GM12878 (cell line): ENCODE measurements around the gene CDK17. TPM values are rescaled to one million over a fixed set of nuclear protein-coding genes. Genes with fewer than 3 reads are reported as not detected.
A peak's percentile ranks its signal among the peaks of the same experiment; 100 is the strongest.

ENCODE experiments used
- CBX3 ChIP-seq: fragments of 200-600 bp; sonication (generic); IDR thresholded peaks from 2 replicates; pipeline ENCODE4 v1.6.1; 2016; ENCODE audit warnings: low read depth, borderline replicate concordance
- CHD2 ChIP-seq: IDR thresholded peaks from 2 replicates; pipeline ENCODE4 v1.6.1; 2011; ENCODE audit warnings: low read depth, low read length, improper control_type of control experiment, borderline replicate concordance
- CREM ChIP-seq: IDR thresholded peaks from 2 replicates; pipeline ENCODE4 v1.6.1; 2014; ENCODE audit warnings: antibody characterized with exemption, low read depth
- E4F1 ChIP-seq: fragments of 450-650 bp; IDR thresholded peaks from 2 replicates; pipeline ENCODE4 v1.6.1; 2018; ENCODE audit warnings: borderline replicate concordance, mild to moderate bottlenecking; ENCODE audit not compliant: partially characterized antibody
- EP300 ChIP-seq, 2 experiments: fragments of 150-350 bp in 1 of 2; IDR thresholded peaks; 2 replicates each; pipeline ENCODE4 v1.6.1; 2011 to 2012; ENCODE audit warnings: low read depth in 2 of 2, low read length in 2 of 2, borderline replicate concordance in 1 of 2, improper control_type of control experiment in 1 of 2, inconsistent platforms in 1 of 2; ENCODE audit not compliant: control insufficient read depth in 1 of 2
- IKZF2 ChIP-seq, 2 experiments: fragments of 450-650 bp; IDR thresholded peaks; 2 replicates each; pipeline ENCODE4 v1.6.1; 2017; ENCODE audit warnings: mild to moderate bottlenecking in 2 of 2, moderate library complexity in 2 of 2
- JUNB ChIP-seq: IDR thresholded peaks from 2 replicates; pipeline ENCODE4 v1.6.1; 2016; ENCODE audit warnings: antibody characterized with exemption, mild to moderate bottlenecking
- KLF5 ChIP-seq: fragments of 450-650 bp; IDR thresholded peaks from 2 replicates; pipeline ENCODE4 v1.6.1; 2014; ENCODE audit warnings: mild to moderate bottlenecking; ENCODE audit not compliant: partially characterized antibody
- LARP7 ChIP-seq: fragments of 450-650 bp; IDR thresholded peaks from 2 replicates; pipeline ENCODE4 v1.6.1; 2017; ENCODE audit warnings: mild to moderate bottlenecking
- MEF2A ChIP-seq: IDR thresholded peaks from 2 replicates; pipeline ENCODE4 v1.6.1; 2011; ENCODE audit warnings: low read depth, mild to moderate bottlenecking, low read length, moderate library complexity; ENCODE audit not compliant: insufficient read depth
- MEF2B ChIP-seq: fragments of 450-650 bp; IDR thresholded peaks from 2 replicates; pipeline ENCODE4 v1.6.1; 2018; ENCODE audit warnings: mild to moderate bottlenecking, moderate library complexity; ENCODE audit not compliant: partially characterized antibody, poor library complexity, severe bottlenecking
- MTA3 ChIP-seq: IDR thresholded peaks from 2 replicates; pipeline ENCODE4 v1.6.1; 2012; ENCODE audit warnings: low read length, inconsistent platforms, borderline replicate concordance
- NBN ChIP-seq: fragments of 450-650 bp; IDR thresholded peaks from 2 replicates; pipeline ENCODE4 v1.6.1; 2016
- NFIC ChIP-seq: IDR thresholded peaks from 2 replicates; pipeline ENCODE4 v1.6.1; 2012; ENCODE audit warnings: low read depth, mild to moderate bottlenecking, inconsistent platforms, low read length, moderate library complexity
- NRF1 ChIP-seq: conservative IDR thresholded peaks from 2 replicates; pipeline ENCODE4 v1.6.1; 2011; ENCODE audit warnings: mild to moderate bottlenecking, low read depth, low read length, improper control_type of control experiment
- PKNOX1 ChIP-seq: fragments of 450-650 bp; IDR thresholded peaks from 2 replicates; pipeline ENCODE4 v1.6.1; 2016; ENCODE audit warnings: mild to moderate bottlenecking
- POU2F2 ChIP-seq: IDR thresholded peaks from 3 replicates; pipeline ENCODE4 v1.6.1; 2011; ENCODE audit warnings: low read depth, mild to moderate bottlenecking, low read length, borderline replicate concordance
- RUNX3 ChIP-seq: IDR thresholded peaks from 2 replicates; pipeline ENCODE4 v1.6.1; 2012; ENCODE audit warnings: low read length, inconsistent platforms
- SP1 ChIP-seq: IDR thresholded peaks from one replicate; pipeline ENCODE4 v1.6.1; 2011; ENCODE audit warnings: low read depth, low read length
- STAT1 ChIP-seq: fragments of 450-650 bp; conservative IDR thresholded peaks from 2 replicates; pipeline ENCODE4 v1.6.1; 2014; ENCODE audit warnings: antibody characterized with exemption, mild to moderate bottlenecking
- SUZ12 ChIP-seq: fragments of 200-600 bp; sonication (generic); IDR thresholded peaks from one replicate; pipeline ENCODE4 v1.6.1; 2018; ENCODE audit warnings: antibody characterized with exemption, mild to moderate bottlenecking; ENCODE audit not compliant: unreplicated experiment
- ZNF24 ChIP-seq: fragments of 450-650 bp; IDR thresholded peaks from 2 replicates; pipeline ENCODE4 v1.6.1; 2017; ENCODE audit warnings: antibody characterized with exemption, mild to moderate bottlenecking
- ZNF274 ChIP-seq: IDR thresholded peaks from one replicate; pipeline ENCODE4 v1.8.0; 2011; ENCODE audit not compliant: insufficient read length, insufficient read depth
- ZNF384 ChIP-seq: IDR thresholded peaks from 2 replicates; pipeline ENCODE4 v1.6.1; 2012; ENCODE audit warnings: low read depth, mild to moderate bottlenecking, low read length, improper control_type of control experiment, borderline replicate concordance
- polyA plus RNA-seq, 11 experiments: library from polyadenylated mRNA; depleted of rRNA in 4 of 11; unstranded in 6 of 11; stranded (reverse) in 5 of 11; fragments of >200 nt; fragmentation: Nextera tagmentation in 4 of 11; fragmentation: Illumina TruSeq in 1 of 11; extraction: Ambion mirVana in 4 of 11; extraction: Trizol in 1 of 11; gene quantifications; 1 replicate in 1 of 11; 2 replicates in 10 of 11; pipeline versions ENCODE4 v1.2.1 to v1.2.3, GENCODE V29; 2011 to 2016; ENCODE audit warnings: inconsistent platforms in 2 of 11, missing spikeins in 2 of 11, low read depth in 1 of 11
- total RNA-seq, 4 experiments: library from RNA; depleted of rRNA in 3 of 4; stranded (reverse); fragments of >200 nt in 3 of 4; fragmentation: Illumina TruSeq in 1 of 4; extraction: Trizol in 1 of 4; gene quantifications; 2 replicates each; pipeline versions ENCODE4 v1.2.1 to v1.2.3, GENCODE V29; 2013 to 2021
- TF ChIP-seq, protein P1 (sequence below): fragments of 450-650 bp; conservative IDR thresholded peaks from 2 replicates; pipeline ENCODE4 v1.6.1; 2017; ENCODE audit warnings: mild to moderate bottlenecking, moderate library complexity

The CDK17 gene
- total and polyA plus RNA-seq, 10 of the 15 experiments (the other 5 are each of a cell fraction or from before 2014, with no cell fraction given) = 5.6 to 45.6 (median 18.3) TPM

- TF ChIP-seq, protein P1, sequence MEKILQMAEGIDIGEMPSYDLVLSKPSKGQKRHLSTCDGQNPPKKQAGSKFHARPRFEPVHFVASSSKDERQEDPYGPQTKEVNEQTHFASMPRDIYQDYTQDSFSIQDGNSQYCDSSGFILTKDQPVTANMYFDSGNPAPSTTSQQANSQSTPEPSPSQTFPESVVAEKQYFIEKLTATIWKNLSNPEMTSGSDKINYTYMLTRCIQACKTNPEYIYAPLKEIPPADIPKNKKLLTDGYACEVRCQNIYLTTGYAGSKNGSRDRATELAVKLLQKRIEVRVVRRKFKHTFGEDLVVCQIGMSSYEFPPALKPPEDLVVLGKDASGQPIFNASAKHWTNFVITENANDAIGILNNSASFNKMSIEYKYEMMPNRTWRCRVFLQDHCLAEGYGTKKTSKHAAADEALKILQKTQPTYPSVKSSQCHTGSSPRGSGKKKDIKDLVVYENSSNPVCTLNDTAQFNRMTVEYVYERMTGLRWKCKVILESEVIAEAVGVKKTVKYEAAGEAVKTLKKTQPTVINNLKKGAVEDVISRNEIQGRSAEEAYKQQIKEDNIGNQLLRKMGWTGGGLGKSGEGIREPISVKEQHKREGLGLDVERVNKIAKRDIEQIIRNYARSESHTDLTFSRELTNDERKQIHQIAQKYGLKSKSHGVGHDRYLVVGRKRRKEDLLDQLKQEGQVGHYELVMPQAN = peak; percentile 67
- TF ChIP-seq IKZF2 (IDR thresholded peaks at IDR 0.05) (peak; percentile 65 to 85; a peak in 3 of 4 replicates), CREM (peak; percentile 44; the same call in 1 of the 2 replicates), POU2F2 (no peak), MTA3 (no peak), NBN (peak; percentile 86), EP300 (IDR thresholded peaks at IDR 0.05; ENCODE audit: borderline replicate concordance in 1 of 2, control insufficient read depth in 1 of 2, low read depth in 2 of 2, low read length in 2 of 2) (peak; percentile 25 to 41; a peak in 2 of 4 replicates), CBX3 (no peak), SP1 (no peak), ZNF24 (no peak), NRF1 (no peak), STAT1 (no peak), CHD2 (no peak; the same call in 1 of the 2 replicates), NFIC (no peak), LARP7 (peak; percentile 72; the same call in 1 of the 2 replicates), ZNF384 (no peak), RUNX3 (peak; percentile 74), ZNF274 (no peak), E4F1 (no peak), JUNB (no peak), SUZ12 (no peak), MEF2B (peak; percentile 96), KLF5 (no peak), PKNOX1 (no peak), MEF2A (peak; percentile 69)
These were observed 920 bp downstream of the CDK17 start (continued) for GRCh38 chr12:96399120-96399918.
